ENCODE data around the gene FAM81A. TPM values are rescaled to one million over a fixed set of nuclear protein-coding genes. Genes with fewer than 3 reads are reported as not detected.
A peak's percentile ranks its signal among the peaks of the same experiment; 100 is the strongest.

The FAM81A gene
- total RNA-seq, 4 donors from 2014 or later = 0.53 to 2.0 (median 0.83) TPM; not detected in 1

- DNase-seq = no peak
- H3K9me3 ChIP-seq = no peaks in the 10 kb centered on the region
- peak overlapping the region in 2 of 4 donors; percentile 31 to 53 for H3K27ac ChIP-seq
- TF ChIP-seq CTCF (IDR thresholded peaks at IDR 0.05) = no peak
- TF ChIP-seq POLR2A (IDR thresholded peaks at IDR 0.05) = no peak
- H3K27me3 ChIP-seq = no peaks in the 10 kb centered on the region
- no peak overlapping the region for H3K4me3 ChIP-seq
- peaks cover 0 to 35% (median 2%) of the 10 kb centered on the region in 4 donors for H3K4me1 ChIP-seq
- no peaks in the 10 kb centered on the region for H3K36me3 ChIP-seq
Observed at GRCh38 chr15:59550956-59551355, 113.0 kb downstream of the FAM81A start.

GRCh38 chr15:59553879-59554735 is 116.1 kb downstream of the FAM81A start:
- H3K27me3 ChIP-seq = no peaks in the 10 kb centered on the region
- TF ChIP-seq POLR2A (IDR thresholded peaks at IDR 0.05) (no peak), CTCF (IDR thresholded peaks at IDR 0.05) (no peak)
- H3K27ac ChIP-seq = peak overlapping the region in 3 of 4 donors; percentile 71 to 88 (median 84)
- DNase-seq = no peak
- no peak overlapping the region for H3K4me3 ChIP-seq
- H3K36me3 ChIP-seq = no peaks in the 10 kb centered on the region
- peaks cover 0 to 25% (median 2%) of the 10 kb centered on the region in 4 donors for H3K4me1 ChIP-seq
- no peaks in the 10 kb centered on the region for H3K9me3 ChIP-seq

GRCh38 chr15:59555696-59556095 is 117.7 kb downstream of the FAM81A start:
- Histone ChIP-seq H3K27ac (peak overlapping the region in 3 of 4 donors; percentile 71 to 88 (median 84)), H3K36me3 (no peaks in the 10 kb centered on the region), H3K9me3 (no peaks in the 10 kb centered on the region), H3K4me3 (no peak overlapping the region), H3K4me1 (peaks cover 0 to 12% (median 2%) of the 10 kb centered on the region in 4 donors), H3K27me3 (no peaks in the 10 kb centered on the region)
- DNase-seq = peak in 2 of 3 donors; percentile 74 to 82
- TF ChIP-seq CTCF (IDR thresholded peaks at IDR 0.05) (no peak), POLR2A (IDR thresholded peaks at IDR 0.05) (peak in 1 of 2 donors; percentile 60)

GRCh38 chr15:59556380-59556779 is 118.4 kb downstream of the FAM81A start:
- Histone ChIP-seq H3K4me3 (peak overlapping the region in 1 of 4 donors; percentile 14), H3K27me3 (no peaks in the 10 kb centered on the region), H3K36me3 (no peaks in the 10 kb centered on the region), H3K27ac (peak overlapping the region in 3 of 4 donors; percentile 71 to 88 (median 84)), H3K9me3 (no peaks in the 10 kb centered on the region), H3K4me1 (peaks cover 0 to 6% (median 0%) of the 10 kb centered on the region in 4 donors)
- no peak for DNase-seq
- TF ChIP-seq CTCF (IDR thresholded peaks at IDR 0.05) (no peak), POLR2A (IDR thresholded peaks at IDR 0.05) (no peak)

GRCh38 chr15:59557581-59557980 is 119.6 kb downstream of the FAM81A start:
- Histone ChIP-seq H3K27me3 (no peaks in the 10 kb centered on the region), H3K27ac (peak overlapping the region in 1 of 4 donors; percentile 84), H3K4me3 (no peak overlapping the region), H3K9me3 (no peaks in the 10 kb centered on the region), H3K36me3 (no peaks in the 10 kb centered on the region), H3K4me1 (peaks cover 0 to 6% (median 0%) of the 10 kb centered on the region in 4 donors)
- TF ChIP-seq POLR2A (IDR thresholded peaks at IDR 0.05) (no peak), CTCF (IDR thresholded peaks at IDR 0.05) (no peak)
- no peak for DNase-seq
